Central memory CD8-positive, alpha-beta T cell (primary cell): Measurements from ENCODE around the gene CRABP1.

ENCODE experiments used
- ATAC-seq: fragments of 150-1000 bp; cut with Tn5 transposase; replicated peaks from 2 replicates; pipeline ENCODE4 v1.10.0; 2022; ENCODE audit warnings: mild to moderate bottlenecking, moderate FRiP score, moderate number of reproducible peaks; ENCODE audit not compliant: poor library complexity, severe bottlenecking; ENCODE audit errors: extremely low read depth
- DNase-seq, 2 donors: peaks; one replicate each; pipeline ENCODE4 v3.0.0; 2021; ENCODE audit warnings: low spot score in 2 of 2
- H3K27ac Mint-ChIP-seq: one replicate; pipeline ENCODE4 v1.8.0; 2022; ENCODE audit warnings: low read depth, mild to moderate bottlenecking, moderate library complexity, mixed read lengths
- H3K27me3 Mint-ChIP-seq: one replicate; pipeline ENCODE4 v1.8.0; 2022; ENCODE audit warnings: mixed read lengths
- H3K36me3 Mint-ChIP-seq: one replicate; pipeline ENCODE4 v1.8.0; 2022; ENCODE audit warnings: mild to moderate bottlenecking, moderate library complexity, mixed read lengths; ENCODE audit not compliant: insufficient read depth
- H3K4me1 Mint-ChIP-seq: one replicate; pipeline ENCODE4 v1.8.0; 2022; ENCODE audit warnings: mixed read lengths
- H3K4me3 Mint-ChIP-seq: one replicate; pipeline ENCODE4 v1.8.0; 2022; ENCODE audit warnings: mild to moderate bottlenecking, moderate library complexity, mixed read lengths
- H3K9me3 Mint-ChIP-seq: one replicate; pipeline ENCODE4 v1.8.0; 2022; ENCODE audit warnings: mixed read lengths

CRABP1 gene

DNA sequence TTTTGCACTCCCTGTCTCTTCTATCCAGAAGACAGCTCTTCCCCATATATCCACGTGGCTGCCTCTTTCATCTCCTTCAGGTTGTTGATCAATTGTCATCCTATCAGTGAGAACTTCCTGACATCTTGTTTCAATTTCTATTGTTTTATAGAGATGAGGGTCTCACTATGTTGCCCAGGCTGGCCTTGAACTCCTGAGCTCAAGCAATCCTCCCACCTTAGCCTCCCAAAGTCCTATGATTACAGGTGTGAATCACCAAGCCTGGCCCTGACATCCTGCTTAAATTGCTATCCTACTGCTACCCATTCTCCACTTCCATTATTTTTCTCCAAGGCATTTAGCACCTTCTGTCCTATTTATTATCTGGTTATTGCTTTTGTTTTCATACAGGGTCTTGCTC, 53.0 kb downstream of the CRABP1 start:
- H3K27me3 Mint-ChIP-seq = peaks cover 21% of the 10 kb centered on the region
- H3K4me3 Mint-ChIP-seq = no peak overlapping the region
- no peaks in the 10 kb centered on the region for H3K9me3 Mint-ChIP-seq
- DNase-seq = no peak
- no peaks in the 10 kb centered on the region for H3K4me1 Mint-ChIP-seq
- no peaks in the 10 kb centered on the region for H3K36me3 Mint-ChIP-seq
- no peak overlapping the region for H3K27ac Mint-ChIP-seq
- no peak for ATAC-seq

GRCh38 chr15:78394026-78394425, 53.9 kb downstream of the CRABP1 start:
- Mint-ChIP-seq H3K9me3 (no peaks in the 10 kb centered on the region), H3K4me3 (no peak overlapping the region), H3K27me3 (peaks cover 21% of the 10 kb centered on the region), H3K4me1 (no peaks in the 10 kb centered on the region), H3K36me3 (no peaks in the 10 kb centered on the region), H3K27ac (no peak overlapping the region)
- no peak for ATAC-seq
- DNase-seq = no peak

GRCh38 chr15:78394981-78395616, 54.9 kb downstream of the CRABP1 start:
- DNase-seq (no peak), ATAC-seq (no peak)
- Mint-ChIP-seq H3K27ac (no peak overlapping the region), H3K27me3 (peaks cover 17% of the 10 kb centered on the region), H3K9me3 (no peaks in the 10 kb centered on the region), H3K36me3 (no peaks in the 10 kb centered on the region), H3K4me3 (no peak overlapping the region), H3K4me1 (no peaks in the 10 kb centered on the region)

GRCh38 chr15:78396186-78396814, 56.1 kb downstream of the CRABP1 start:
- no peak overlapping the region for H3K27ac Mint-ChIP-seq
- no peaks in the 10 kb centered on the region for H3K9me3 Mint-ChIP-seq
- H3K36me3 Mint-ChIP-seq = no peaks in the 10 kb centered on the region
- no peaks in the 10 kb centered on the region for H3K4me1 Mint-ChIP-seq
- peaks cover 5% of the 10 kb centered on the region for H3K27me3 Mint-ChIP-seq
- DNase-seq (no peak), ATAC-seq (no peak)
- H3K4me3 Mint-ChIP-seq = no peak overlapping the region

DNA sequence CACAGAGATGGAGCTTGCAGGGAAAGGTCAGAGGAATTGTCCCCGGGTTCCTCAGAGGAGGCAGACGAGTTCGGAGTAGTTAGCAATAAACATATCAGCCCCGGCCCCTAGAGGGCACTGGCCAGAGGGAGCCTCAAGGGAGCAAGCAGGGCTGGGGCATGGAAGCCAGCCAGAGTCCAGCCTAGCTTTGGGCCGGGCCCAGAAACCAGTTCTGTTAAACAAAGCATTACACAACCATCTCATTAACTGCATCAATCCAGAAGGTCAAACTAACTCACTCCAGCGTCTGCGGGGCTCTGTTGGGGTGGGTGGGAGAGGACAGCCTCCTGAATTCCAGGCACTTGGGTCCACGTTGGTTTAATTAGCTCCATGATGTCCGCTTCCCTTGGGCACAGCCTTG, 56.8 kb downstream of the CRABP1 start:
- Mint-ChIP-seq H3K27me3 (peaks cover 5% of the 10 kb centered on the region), H3K9me3 (no peaks in the 10 kb centered on the region), H3K27ac (no peak overlapping the region), H3K4me3 (no peak overlapping the region), H3K4me1 (no peaks in the 10 kb centered on the region), H3K36me3 (no peaks in the 10 kb centered on the region)
- no peak for ATAC-seq
- DNase-seq = no peak

GRCh38 chr15:78397382-78397781, 57.2 kb downstream of the CRABP1 start:
- Mint-ChIP-seq H3K9me3 (no peaks in the 10 kb centered on the region), H3K4me3 (no peak overlapping the region), H3K36me3 (no peaks in the 10 kb centered on the region), H3K4me1 (no peaks in the 10 kb centered on the region), H3K27me3 (peaks cover 9% of the 10 kb centered on the region), H3K27ac (no peak overlapping the region)
- no peak for DNase-seq
- ATAC-seq = no peak
